Measurements from ENCODE around the gene GPR22. TPM values are rescaled to one million over a fixed set of nuclear protein-coding genes. Genes with fewer than 3 reads are reported as not detected.

GPR22 gene
- total RNA-seq = not detected
- long read RNA-seq = 0 reads

DNA sequence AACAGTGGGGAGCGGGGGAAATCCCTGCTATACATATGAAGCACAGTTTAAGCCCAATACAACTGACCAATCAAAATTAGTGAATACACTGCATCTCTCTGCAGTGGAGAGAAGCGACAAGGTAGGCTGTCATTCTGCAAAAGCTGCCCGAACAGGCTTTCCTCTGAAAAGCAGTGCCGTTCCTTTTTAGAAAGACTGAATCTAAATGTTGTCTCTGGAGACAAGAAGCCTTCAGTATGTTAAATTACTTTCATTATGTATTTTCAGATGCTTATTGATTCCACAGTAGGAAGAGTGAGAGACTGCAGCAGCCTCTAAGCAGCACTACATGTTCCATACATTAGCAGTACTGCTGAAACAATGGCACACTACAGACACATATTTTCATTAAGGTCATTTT, at the start of gene GPR22:
Gene GPR22 (plus strand): TSS at position 129 of the 400 bp plus-strand sequence. CDS start 4,004 bp downstream, outside the sequence.
- no peak for DNase-seq (ENCODE audit: low spot score)

DNA sequence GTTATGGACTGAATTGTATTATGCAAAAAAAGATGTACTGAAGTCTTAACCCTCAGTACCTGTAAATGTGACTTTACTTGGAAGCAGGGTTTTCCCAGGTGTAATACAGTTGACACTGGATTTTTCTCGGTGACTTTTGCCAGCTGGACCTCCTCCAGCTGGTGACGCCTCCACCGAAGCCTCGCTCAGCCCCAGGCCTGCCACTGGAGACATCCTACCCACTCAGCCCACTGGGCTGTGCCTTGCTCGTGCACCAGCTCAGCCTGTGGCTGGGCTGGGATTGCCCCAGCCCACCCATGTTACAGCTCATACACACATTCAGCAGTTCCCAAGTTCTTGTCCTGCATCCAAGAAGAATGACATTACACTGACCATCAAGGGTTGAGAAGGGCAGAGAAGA, 42.4 kb upstream of the GPR22 start:
- no peak for DNase-seq (ENCODE audit: low spot score)

DNA sequence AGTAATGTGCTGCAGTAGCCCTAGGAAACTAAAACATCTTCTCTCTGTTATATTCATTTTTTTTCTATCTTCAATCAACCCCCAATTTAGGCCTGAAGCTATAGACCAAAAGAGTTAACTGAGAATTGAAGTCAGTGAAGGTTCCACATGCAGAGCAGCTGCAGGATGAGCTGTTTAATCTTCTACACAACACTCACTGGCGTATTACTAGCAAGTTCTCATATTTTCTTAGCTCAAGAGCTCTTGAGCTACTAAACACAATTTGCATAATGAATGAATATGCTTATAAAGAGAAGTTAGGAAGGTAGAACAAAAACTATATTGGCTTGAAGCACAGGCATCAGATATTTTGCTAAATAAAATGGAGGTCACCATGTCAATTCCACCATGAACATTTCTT, 41.2 kb upstream of the GPR22 start:
- no peak for DNase-seq (ENCODE audit: low spot score)

- DNase-seq (ENCODE audit: low spot score) = no peak
Observed at GRCh38 chr7:107430057-107430456, 39.8 kb upstream of the GPR22 start.

DNA sequence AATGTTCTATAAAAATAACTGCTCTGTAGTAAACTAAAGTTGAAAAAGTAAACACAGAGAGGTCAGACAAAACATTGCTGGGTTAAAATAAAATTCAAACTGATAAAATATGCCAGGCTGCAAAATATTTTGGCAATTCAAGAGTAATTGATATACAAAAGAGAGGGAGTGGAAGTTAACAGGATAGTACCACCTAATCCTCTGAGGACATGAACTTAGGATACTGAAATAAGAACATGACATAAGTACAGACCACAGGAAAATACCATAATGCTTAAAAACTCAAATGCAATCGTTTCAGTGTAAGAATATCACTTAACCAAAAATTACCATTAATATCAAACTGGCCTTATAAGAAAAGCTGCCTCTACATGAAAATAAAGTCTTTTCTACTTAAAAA, 37.6 kb upstream of the GPR22 start:
- no peak for DNase-seq (ENCODE audit: low spot score)

- DNase-seq (ENCODE audit: low spot score) = no peak
Observed at GRCh38 chr7:107435749-107436148, 34.1 kb upstream of the GPR22 start.

- no peak for DNase-seq (ENCODE audit: low spot score)
Observed at GRCh38 chr7:107439025-107439424, 30.8 kb upstream of the GPR22 start.

DNA sequence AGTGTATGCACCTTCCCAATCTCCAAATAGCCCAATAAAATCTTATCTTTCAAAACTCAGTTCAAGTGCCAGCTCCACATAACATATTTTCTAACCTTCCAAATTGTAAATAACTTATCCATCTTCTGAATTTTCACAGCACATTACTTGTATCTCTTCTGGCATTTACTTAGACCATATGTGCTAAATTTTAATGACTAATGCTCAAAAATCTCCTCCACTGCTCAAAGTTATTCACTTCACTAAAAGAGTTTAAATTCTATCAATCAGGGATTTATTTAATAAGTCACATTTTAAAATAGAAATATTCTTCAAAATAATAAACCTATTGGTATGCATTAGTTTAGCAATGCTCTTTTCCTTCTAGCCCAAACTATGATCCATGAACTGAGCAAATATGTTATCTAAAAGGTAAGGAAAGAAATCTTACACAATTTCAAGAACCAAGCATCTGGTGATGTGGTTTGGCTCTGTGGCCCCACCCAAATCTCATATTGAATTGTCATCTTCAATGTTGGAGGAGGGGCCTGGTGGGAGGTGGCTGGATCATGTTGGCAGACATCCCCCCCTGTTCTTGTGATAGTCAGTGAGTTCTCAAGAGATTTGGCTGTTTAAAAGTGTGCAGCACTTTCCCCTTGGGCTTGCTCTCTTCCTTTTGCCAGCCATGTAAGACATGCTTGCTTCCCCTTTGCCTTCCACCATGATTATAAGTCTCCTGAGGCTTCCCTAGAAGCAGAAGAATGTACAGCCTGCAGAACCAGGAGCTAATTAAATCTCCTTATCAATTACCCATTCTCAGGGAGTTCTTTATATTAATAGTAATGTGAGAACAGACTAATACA, 28.1 kb upstream of the GPR22 start:
- DNase-seq (ENCODE audit: low spot score) = no peak

GRCh38 chr7:107442678-107443077, 27.2 kb upstream of the GPR22 start:
- no peak for DNase-seq (ENCODE audit: low spot score)

- no peak for DNase-seq (ENCODE audit: low spot score)
Observed at GRCh38 chr7:107446531-107446930, 23.3 kb upstream of the GPR22 start.

DNA sequence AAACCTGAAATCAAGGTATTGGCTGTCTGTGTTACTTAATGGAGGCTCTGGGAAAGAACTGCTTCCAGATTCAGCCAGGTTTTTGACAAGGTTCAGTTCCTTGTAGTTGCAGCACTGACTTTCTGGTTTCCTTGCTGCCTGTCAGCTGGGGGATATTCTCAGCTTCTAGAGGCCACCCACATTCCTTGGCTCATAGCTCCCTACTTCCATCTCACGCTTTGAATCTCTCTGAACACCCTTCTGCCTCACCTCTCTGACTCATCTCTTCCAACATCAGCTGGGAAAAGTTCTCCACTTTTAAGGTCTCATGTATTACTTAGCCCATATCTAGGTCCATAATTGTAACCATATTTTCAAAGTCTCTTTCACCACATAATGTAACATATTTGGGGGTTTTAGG, 22.9 kb upstream of the GPR22 start:
- no peak for DNase-seq (ENCODE audit: low spot score)

- no peak for DNase-seq (ENCODE audit: low spot score)
Observed at GRCh38 chr7:107450970-107451369, 18.9 kb upstream of the GPR22 start.

DNA sequence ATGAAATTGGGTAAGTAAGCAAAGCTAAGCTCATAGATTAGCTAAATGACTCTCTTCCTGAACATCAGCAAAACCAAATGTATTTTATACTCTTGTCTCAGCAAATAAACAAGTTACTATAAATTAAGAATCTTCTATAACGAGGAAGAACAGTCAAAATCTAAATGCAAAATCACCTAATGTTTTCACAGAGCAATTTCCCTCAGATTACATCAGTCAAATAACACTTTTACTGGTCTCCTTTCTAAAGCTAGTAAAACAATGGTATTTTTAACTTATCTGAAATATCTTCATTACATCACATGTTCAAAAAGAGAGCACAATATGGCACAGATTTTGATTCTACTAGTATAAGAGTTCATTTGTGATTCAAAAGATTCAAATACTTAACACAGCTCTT, 16.5 kb upstream of the GPR22 start:
- DNase-seq (ENCODE audit: low spot score) = no peak

GRCh38 chr7:107461938-107462533, 7.8 kb upstream of the GPR22 start:
- no peak for DNase-seq (ENCODE audit: low spot score)

DNA sequence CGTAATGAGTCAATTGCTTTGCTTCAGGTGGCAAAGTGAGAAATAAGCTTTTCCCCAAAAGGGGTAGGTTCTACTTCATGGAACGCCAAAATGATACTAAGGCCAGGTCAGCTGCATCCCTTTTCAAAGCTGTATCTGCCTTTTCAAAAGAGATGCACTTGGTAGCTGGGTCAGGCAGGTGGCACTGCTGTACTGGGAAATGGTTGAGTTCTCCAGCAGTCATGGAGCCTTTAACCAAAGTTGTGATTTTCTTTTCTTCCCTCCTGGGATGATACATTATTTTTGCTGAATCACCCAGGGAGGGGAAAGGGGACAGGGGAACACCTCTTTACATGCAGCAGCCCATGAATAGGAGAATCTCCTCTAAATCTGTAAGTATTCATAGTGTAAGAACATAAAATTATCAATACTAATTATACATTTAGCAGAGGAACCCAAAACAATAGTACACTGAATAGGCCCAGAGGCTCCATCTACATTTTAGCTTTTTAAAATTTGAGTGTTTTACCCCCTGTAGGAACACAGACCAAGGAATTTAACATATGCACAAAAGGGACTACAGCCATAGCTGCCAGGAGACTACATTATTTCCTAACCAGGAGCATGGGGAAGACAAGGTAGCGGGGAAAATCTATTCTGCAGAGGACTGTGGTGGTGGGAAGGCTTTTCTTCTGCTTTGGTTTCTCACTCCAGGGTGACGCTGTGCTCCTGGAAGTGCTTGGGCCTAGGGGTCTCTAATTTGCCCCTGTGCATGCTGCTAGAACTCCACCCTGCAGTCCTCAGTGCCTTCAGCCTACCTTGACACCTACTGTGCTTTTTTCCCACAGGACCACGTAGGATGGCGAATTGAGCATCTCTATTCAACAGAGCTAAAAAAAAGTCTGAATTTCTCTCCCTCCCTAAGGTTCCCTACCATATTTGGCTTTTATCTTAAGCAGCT, 6.4 kb upstream of the GPR22 start:
- DNase-seq (ENCODE audit: low spot score) = no peak

- DNase-seq (ENCODE audit: low spot score) = no peak
Observed at GRCh38 chr7:107464666-107465226, 5.1 kb upstream of the GPR22 start.

GRCh38 chr7:107467972-107468371, 1.9 kb upstream of the GPR22 start:
- DNase-seq (ENCODE audit: low spot score) = no peak

- no peak for DNase-seq (ENCODE audit: low spot score)
Observed at GRCh38 chr7:107468824-107469223, 1.0 kb upstream of the GPR22 start.

- no peak for DNase-seq (ENCODE audit: low spot score)
Observed at GRCh38 chr7:107471292-107472070, 1.6 kb downstream of the GPR22 start.

- DNase-seq (ENCODE audit: low spot score) = no peak
Observed at GRCh38 chr7:107472116-107472515, 2.3 kb downstream of the GPR22 start.

DNA sequence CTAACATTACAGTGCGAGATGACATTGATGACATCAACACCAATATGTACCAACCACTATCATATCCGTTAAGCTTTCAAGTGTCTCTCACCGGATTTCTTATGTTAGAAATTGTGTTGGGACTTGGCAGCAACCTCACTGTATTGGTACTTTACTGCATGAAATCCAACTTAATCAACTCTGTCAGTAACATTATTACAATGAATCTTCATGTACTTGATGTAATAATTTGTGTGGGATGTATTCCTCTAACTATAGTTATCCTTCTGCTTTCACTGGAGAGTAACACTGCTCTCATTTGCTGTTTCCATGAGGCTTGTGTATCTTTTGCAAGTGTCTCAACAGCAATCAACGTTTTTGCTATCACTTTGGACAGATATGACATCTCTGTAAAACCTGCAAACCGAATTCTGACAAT, 4.3 kb downstream of the GPR22 start:
- DNase-seq (ENCODE audit: low spot score) = no peak

Data from mesenteric fat pad (tissue), 1 donor.